ENCODE results near the gene APOBEC2. TPM values are rescaled to one million over a fixed set of nuclear protein-coding genes. Genes with fewer than 3 reads are reported as not detected.
"Not testable (repeated sequence)": the region's sequence is repeated elsewhere in the genome, so short reads cannot be mapped to it uniquely, and the experiment has no call there.

APOBEC2 gene
- total and polyA plus RNA-seq, 2 of the 13 experiments (the other 11 are each of a cell fraction or from before 2014, with no cell fraction given), result 0.09 TPM; not detected in 1

DNA sequence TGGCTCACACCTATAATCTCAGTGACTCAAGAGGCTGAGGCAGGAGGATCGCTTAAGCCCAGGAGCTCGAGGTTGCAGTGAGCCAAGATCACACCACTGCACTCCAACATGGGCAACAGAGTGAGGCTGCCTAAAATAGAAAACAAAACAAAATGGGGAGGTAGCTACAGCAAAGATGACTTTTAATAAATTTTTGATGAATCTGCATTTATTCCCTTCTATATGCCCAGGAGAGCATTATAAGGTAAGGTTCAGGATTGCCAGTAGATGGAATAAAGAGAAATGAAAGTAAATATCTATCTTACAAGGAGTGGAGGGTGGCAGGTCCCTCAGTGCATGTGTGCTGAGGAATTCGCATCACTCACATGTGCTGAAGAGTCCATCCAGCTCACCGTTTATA lies 38.2 kb upstream of the APOBEC2 start:
- ChIA-PET CTCF (ENCODE audit: low intra/inter-chr PET ratio, low total read pairs) (no interaction called here), POLR2A (no interaction called here)
- no peak overlapping the region for H2AFZ ChIP-seq (ENCODE audit: low read length)
- no peaks in the 10 kb centered on the region for H3K9me3 ChIP-seq (ENCODE audit: low read length)
- no peaks in the 10 kb centered on the region for H3K79me2 ChIP-seq (ENCODE audit: insufficient read depth, low read length)
- no peak overlapping the region for H3K4me2 ChIP-seq (ENCODE audit: low read depth, low read length)
- H3K27me3 ChIP-seq (ENCODE audit: control insufficient read depth in 1 of 2, insufficient read depth in 2 of 2, low read length in 2 of 2), result no peaks in the 10 kb centered on the region
- no peak overlapping the region for H3K27ac ChIP-seq (ENCODE audit: extremely low read length, insufficient read depth, low read length)
- in situ Hi-C loops (cut with HindIII; ENCODE audit: extremely low pct_ligation_motif_present, low pct_unique_long_range_greater_than_20kb) (no loop called here), intact Hi-C loops (cut with micrococcal nuclease; ENCODE audit: unreplicated experiment) (no loop called here)
- no peak for ATAC-seq
- no peak for DNase-seq (ENCODE audit: low spot score)
- TF ChIP-seq MAFK (conservative IDR thresholded peaks at IDR 0.05 in 1 of 2, IDR thresholded peaks at IDR 0.05 in 1 of 2; ENCODE audit: low read length in 2 of 2) (peak; percentile 80 to 82), NFE2L2 (IDR thresholded peaks at IDR 0.05; ENCODE audit: low read length) (no peak), MIER3 (CRISPR knock-in tag; IDR thresholded peaks at IDR 0.05; ENCODE audit: borderline replicate concordance) (no peak), NR1H2 (CRISPR knock-in tag; IDR thresholded peaks at IDR 0.05; ENCODE audit: borderline replicate concordance, low read depth) (no peak), KDM6A (CRISPR knock-in tag; IDR thresholded peaks at IDR 0.05; ENCODE audit: low read depth) (no peak), ZNF570 (CRISPR knock-in tag; IDR thresholded peaks at IDR 0.05; ENCODE audit: borderline replicate concordance) (no peak), MAFF (IDR thresholded peaks at IDR 0.05; ENCODE audit: low read depth, low read length) (peak; percentile 76), SSRP1 (CRISPR knock-in tag; IDR thresholded peaks at IDR 0.05) (no peak)
- TF ChIP-seq, protein P1, sequence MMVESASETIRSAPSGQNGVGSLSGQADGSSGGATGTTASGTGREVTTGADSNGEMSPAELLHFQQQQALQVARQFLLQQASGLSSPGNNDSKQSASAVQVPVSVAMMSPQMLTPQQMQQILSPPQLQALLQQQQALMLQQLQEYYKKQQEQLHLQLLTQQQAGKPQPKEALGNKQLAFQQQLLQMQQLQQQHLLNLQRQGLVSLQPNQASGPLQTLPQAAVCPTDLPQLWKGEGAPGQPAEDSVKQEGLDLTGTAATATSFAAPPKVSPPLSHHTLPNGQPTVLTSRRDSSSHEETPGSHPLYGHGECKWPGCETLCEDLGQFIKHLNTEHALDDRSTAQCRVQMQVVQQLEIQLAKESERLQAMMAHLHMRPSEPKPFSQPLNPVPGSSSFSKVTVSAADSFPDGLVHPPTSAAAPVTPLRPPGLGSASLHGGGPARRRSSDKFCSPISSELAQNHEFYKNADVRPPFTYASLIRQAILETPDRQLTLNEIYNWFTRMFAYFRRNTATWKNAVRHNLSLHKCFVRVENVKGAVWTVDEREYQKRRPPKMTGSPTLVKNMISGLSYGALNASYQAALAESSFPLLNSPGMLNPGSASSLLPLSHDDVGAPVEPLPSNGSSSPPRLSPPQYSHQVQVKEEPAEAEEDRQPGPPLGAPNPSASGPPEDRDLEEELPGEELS (CRISPR knock-in tag; IDR thresholded peaks at IDR 0.05), result no peak
- no peaks in the 10 kb centered on the region for H4K20me1 ChIP-seq (ENCODE audit: insufficient read depth, low read length)
- H3K4me3 ChIP-seq (replicated peaks in 1 of 3; ENCODE audit: insufficient read depth in 1 of 3, low read depth in 2 of 3, low read length in 3 of 3), result no peak overlapping the region
- no TSS peak for BruUV-seq (replicated peaks)
- no peaks in the 10 kb centered on the region for H3K36me3 ChIP-seq (replicated peaks in 1 of 2; ENCODE audit: control insufficient read depth in 1 of 2, insufficient read depth in 2 of 2, low read length in 2 of 2)
- H3K4me1 ChIP-seq (ENCODE audit: insufficient read depth, low read length), result peaks cover 31% of the 10 kb centered on the region
- no peak overlapping the region for H3K9ac ChIP-seq (ENCODE audit: insufficient read depth, low read depth, low read length)
- 72% methylated on average over 4 of the region's 4 CpGs for WGBS (ENCODE audit: low lambda C conversion rate)
- FAIRE-seq, result no peak

DNA sequence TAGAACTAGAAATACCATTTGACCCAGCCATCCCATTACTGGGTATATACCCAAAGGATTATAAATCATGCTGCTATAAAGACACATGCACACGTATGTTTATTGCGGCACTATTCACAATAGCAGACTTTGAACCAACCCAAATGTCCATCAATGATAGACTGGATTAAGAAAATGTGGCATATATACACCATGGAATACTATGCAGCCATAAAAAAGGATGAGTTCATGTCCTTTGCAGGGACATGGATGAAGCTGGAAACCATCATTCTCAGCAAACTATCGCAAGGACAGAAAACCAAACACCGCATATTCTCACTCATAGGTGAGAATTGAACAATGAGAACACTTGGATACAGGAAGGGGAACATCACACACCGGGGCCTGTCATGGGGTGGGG lies 37.1 kb upstream of the APOBEC2 start:
- H2AFZ ChIP-seq (ENCODE audit: low read length); DNase-seq (ENCODE audit: low spot score); H3K27me3 ChIP-seq (ENCODE audit: control insufficient read depth in 1 of 2, insufficient read depth in 2 of 2, low read length in 2 of 2); intact Hi-C loops (cut with micrococcal nuclease; ENCODE audit: unreplicated experiment); CTCF ChIA-PET (ENCODE audit: low intra/inter-chr PET ratio, low total read pairs); FAIRE-seq; BruUV-seq (replicated peaks); H3K9ac ChIP-seq (ENCODE audit: insufficient read depth, low read depth, low read length); in situ Hi-C loops (cut with HindIII; ENCODE audit: extremely low pct_ligation_motif_present, low pct_unique_long_range_greater_than_20kb); H4K20me1 ChIP-seq (ENCODE audit: insufficient read depth, low read length); H3K27ac ChIP-seq (ENCODE audit: extremely low read length, insufficient read depth, low read length); ATAC-seq; H3K9me3 ChIP-seq (ENCODE audit: low read length); H3K4me2 ChIP-seq (ENCODE audit: low read depth, low read length); H3K36me3 ChIP-seq (replicated peaks in 1 of 2; ENCODE audit: control insufficient read depth in 1 of 2, insufficient read depth in 2 of 2, low read length in 2 of 2); H3K79me2 ChIP-seq (ENCODE audit: insufficient read depth, low read length); H3K4me3 ChIP-seq (replicated peaks in 1 of 3; ENCODE audit: insufficient read depth in 1 of 3, low read depth in 2 of 3, low read length in 3 of 3); POLR2A ChIA-PET: not testable (repeated sequence)
- WGBS (ENCODE audit: low lambda C conversion rate), result 91% methylated on average over 5 of the region's 5 CpGs
- peaks cover 31% of the 10 kb centered on the region for H3K4me1 ChIP-seq (ENCODE audit: insufficient read depth, low read length)
